HEK293 (cell line): ENCODE results near the gene SSC4D.
A peak's percentile ranks its signal among the peaks of the same experiment; 100 is the strongest.

Experiments used
- GLI2 ChIP-seq: fragments of 450-650 bp; formaldehyde crosslinking; IDR thresholded peaks from 2 replicates; pipeline ENCODE4; 2017; ENCODE audit warnings: missing biosample characterization, missing genetic modification characterization, low read depth, borderline replicate concordance
- GLI4 ChIP-seq: fragments of 450-650 bp; formaldehyde crosslinking; IDR thresholded peaks from 2 replicates; pipeline ENCODE4 v1.5.1; 2016; ENCODE audit warnings: missing biosample characterization, missing genetic modification characterization
- HOXD13 ChIP-seq: sonication (generic); formaldehyde crosslinking; IDR thresholded peaks from 2 replicates; pipeline ENCODE4 v1.8.0; 2022; ENCODE audit warnings: missing genetic modification reagents, borderline replicate concordance
- KLF1 ChIP-seq: fragments of 450-650 bp; formaldehyde crosslinking; IDR thresholded peaks from 2 replicates; pipeline ENCODE4 v1.5.1; 2016; ENCODE audit warnings: missing biosample characterization, missing genetic modification characterization
- PATZ1 ChIP-seq: fragments of 450-650 bp; formaldehyde crosslinking; IDR thresholded peaks from 2 replicates; pipeline ENCODE4 v1.5.1; 2016; ENCODE audit warnings: missing biosample characterization, missing genetic modification characterization
- SCRT1 ChIP-seq: fragments of 450-650 bp; formaldehyde crosslinking; IDR thresholded peaks from 2 replicates; pipeline ENCODE4 v1.5.1; 2016; ENCODE audit warnings: missing biosample characterization, missing genetic modification characterization, borderline replicate concordance
- SCRT2 ChIP-seq: fragments of 450-650 bp; formaldehyde crosslinking; IDR thresholded peaks from 2 replicates; pipeline ENCODE4 v1.5.1; 2016; ENCODE audit warnings: missing biosample characterization, missing genetic modification characterization
- SETDB1 ChIP-seq: IDR thresholded peaks from one replicate; pipeline ENCODE4 v1.6.1; 2017; ENCODE audit warnings: mild to moderate bottlenecking, low read length, moderate library complexity, mixed read lengths; ENCODE audit not compliant: insufficient read length
- SP2 ChIP-seq: fragments of 450-650 bp; formaldehyde crosslinking; IDR thresholded peaks from 2 replicates; pipeline ENCODE4 v1.5.1; 2016; ENCODE audit warnings: missing biosample characterization, missing genetic modification characterization
- SP3 ChIP-seq: fragments of 450-650 bp; formaldehyde crosslinking; IDR thresholded peaks from 2 replicates; pipeline ENCODE4 v1.5.1; 2016; ENCODE audit warnings: missing biosample characterization, missing genetic modification characterization
- ZBTB7A ChIP-seq: fragments of 450-650 bp; formaldehyde crosslinking; IDR thresholded peaks from 2 replicates; pipeline ENCODE4 v1.5.1; 2016; ENCODE audit warnings: low read depth, missing biosample characterization, missing genetic modification characterization
- ZFHX2 ChIP-seq: fragments of 450-650 bp; formaldehyde crosslinking; conservative IDR thresholded peaks from 2 replicates; pipeline ENCODE4 v1.5.1; 2016; ENCODE audit warnings: missing biosample characterization, missing genetic modification characterization
- ZNF114 ChIP-seq: fragments of 450-650 bp; formaldehyde crosslinking; IDR thresholded peaks from 2 replicates; pipeline ENCODE4 v1.5.0; 2017; ENCODE audit warnings: missing biosample characterization, missing genetic modification characterization
- ZNF121 ChIP-seq: fragments of 450-650 bp; formaldehyde crosslinking; IDR thresholded peaks from 2 replicates; pipeline ENCODE4 v1.5.1; 2016; ENCODE audit warnings: missing biosample characterization, missing genetic modification characterization
- ZNF132 ChIP-seq: fragments of 450-650 bp; formaldehyde crosslinking; IDR thresholded peaks from 2 replicates; pipeline ENCODE4 v1.5.1; 2017; ENCODE audit warnings: missing biosample characterization, missing genetic modification characterization, borderline replicate concordance
- ZNF223 ChIP-seq: fragments of 450-650 bp; formaldehyde crosslinking; IDR thresholded peaks from 2 replicates; pipeline ENCODE4 v1.5.1; 2016; ENCODE audit warnings: missing biosample characterization, missing genetic modification characterization
- ZNF311 ChIP-seq: fragments of 450-650 bp; formaldehyde crosslinking; IDR thresholded peaks from 2 replicates; pipeline ENCODE4 v1.5.1; 2017; ENCODE audit warnings: missing biosample characterization, missing genetic modification characterization, borderline replicate concordance
- ZNF362 ChIP-seq: fragments of 450-650 bp; formaldehyde crosslinking; IDR thresholded peaks from 2 replicates; pipeline ENCODE4 v1.5.1; 2016; ENCODE audit warnings: missing biosample characterization, missing genetic modification characterization
- ZNF394 ChIP-seq: fragments of 450-650 bp; formaldehyde crosslinking; IDR thresholded peaks from 2 replicates; pipeline ENCODE4 v1.5.1; 2016; ENCODE audit warnings: missing biosample characterization, missing genetic modification characterization, mild to moderate bottlenecking, moderate library complexity, borderline replicate concordance
- ZNF423 ChIP-seq: fragments of 450-650 bp; formaldehyde crosslinking; IDR thresholded peaks from 2 replicates; pipeline ENCODE4 v1.5.1; 2016; ENCODE audit warnings: missing biosample characterization, missing genetic modification characterization
- ZNF549 ChIP-seq: fragments of 450-650 bp; IDR thresholded peaks from 2 replicates; pipeline ENCODE4 v1.5.1; 2018; ENCODE audit warnings: missing biosample characterization, missing genetic modification characterization, mild to moderate bottlenecking, inconsistent platforms, moderate library complexity
- ZNF558 ChIP-seq: fragments of 450-650 bp; formaldehyde crosslinking; IDR thresholded peaks from 2 replicates; pipeline ENCODE4 v1.5.1; 2016; ENCODE audit warnings: missing biosample characterization, missing genetic modification characterization
- ZNF561 ChIP-seq: fragments of 450-650 bp; IDR thresholded peaks from 2 replicates; pipeline ENCODE4 v1.5.1; 2018; ENCODE audit warnings: missing biosample characterization, missing genetic modification characterization, borderline replicate concordance
- ZNF610 ChIP-seq: fragments of 450-650 bp; formaldehyde crosslinking; IDR thresholded peaks from 2 replicates; pipeline ENCODE4 v1.5.1; 2016; ENCODE audit warnings: missing biosample characterization, missing genetic modification characterization, borderline replicate concordance
- ZNF621 ChIP-seq: fragments of 450-650 bp; formaldehyde crosslinking; IDR thresholded peaks from 2 replicates; pipeline ENCODE4 v1.5.1; 2017; ENCODE audit warnings: missing biosample characterization, missing genetic modification characterization
- ZNF624 ChIP-seq: fragments of 450-650 bp; formaldehyde crosslinking; IDR thresholded peaks from 2 replicates; pipeline ENCODE4 v1.5.1; 2017; ENCODE audit warnings: missing biosample characterization, missing genetic modification characterization
- ZNF660 ChIP-seq: fragments of 450-650 bp; IDR thresholded peaks from 2 replicates; pipeline ENCODE4 v1.5.1; 2018; ENCODE audit warnings: missing biosample characterization, mild to moderate bottlenecking, missing genetic modification characterization
- ZNF707 ChIP-seq: fragments of 450-650 bp; formaldehyde crosslinking; IDR thresholded peaks from 2 replicates; pipeline ENCODE4 v1.5.1; 2016; ENCODE audit warnings: missing biosample characterization, missing genetic modification characterization
- ZNF768 ChIP-seq: fragments of 450-650 bp; formaldehyde crosslinking; IDR thresholded peaks from 2 replicates; pipeline ENCODE4 v1.5.1; 2018; ENCODE audit warnings: missing biosample characterization, mild to moderate bottlenecking, missing genetic modification characterization
- ZNF830 ChIP-seq: fragments of 450-650 bp; IDR thresholded peaks from 2 replicates; pipeline ENCODE4 v1.5.0; 2018; ENCODE audit warnings: missing biosample characterization, missing genetic modification characterization, low read depth, mild to moderate bottlenecking, moderate library complexity
- ZSCAN23 ChIP-seq: fragments of 450-650 bp; formaldehyde crosslinking; IDR thresholded peaks from 2 replicates; pipeline ENCODE4 v1.5.1; 2016; ENCODE audit warnings: missing biosample characterization, missing genetic modification characterization
- TF ChIP-seq, protein P1 (sequence below): fragments of 450-650 bp; formaldehyde crosslinking; IDR thresholded peaks from 2 replicates; pipeline ENCODE4 v1.5.1; 2016; ENCODE audit warnings: missing biosample characterization, missing genetic modification characterization
- TF ChIP-seq, protein P2 (sequence below): fragments of 450-650 bp; formaldehyde crosslinking; IDR thresholded peaks from 2 replicates; pipeline ENCODE4 v1.5.1; 2017; ENCODE audit warnings: missing biosample characterization, missing genetic modification characterization
- TF ChIP-seq, protein P3 (sequence below): fragments of 450-650 bp; formaldehyde crosslinking; IDR thresholded peaks from 2 replicates; pipeline ENCODE4 v1.5.1; 2016; ENCODE audit warnings: missing biosample characterization, missing genetic modification characterization

SSC4D gene

GRCh38 chr7:76395965-76396726, 13.4 kb downstream of the SSC4D start (continued):
- TF ChIP-seq SCRT2 (tag by site-specific recombination) (no peak), ZNF660 (tag by site-specific recombination) (no peak), ZNF423 (tag by site-specific recombination) (no peak), ZNF707 (tag by site-specific recombination) (no peak), ZNF561 (tag by site-specific recombination) (no peak), ZNF621 (tag by site-specific recombination) (no peak), ZNF624 (no peak), ZNF610 (no peak), ZNF768 (no peak), ZFHX2 (peak; percentile 51), GLI4 (tag by site-specific recombination) (no peak), ZNF114 (no peak), ZNF830 (no peak), ZBTB7A (tag by site-specific recombination) (no peak), KLF1 (tag by site-specific recombination) (peak; percentile 87), ZNF132 (tag by site-specific recombination) (no peak), SP2 (tag by site-specific recombination) (peak; percentile 51), ZSCAN23 (tag by site-specific recombination) (no peak), HOXD13 (CRISPR knock-in tag) (no peak), ZNF311 (tag by site-specific recombination) (no peak), SP3 (tag by site-specific recombination) (peak; percentile 51; the same call in 1 of the 2 replicates), GLI2 (tag by site-specific recombination) (no peak), SETDB1 (no peak), ZNF223 (tag by site-specific recombination) (no peak), SCRT1 (tag by site-specific recombination) (no peak), PATZ1 (0 out of 2 replicates have a peak, but pooled peaks have one; percentile 35), ZNF394 (tag by site-specific recombination) (no peak), ZNF558 (tag by site-specific recombination) (no peak), ZNF121 (tag by site-specific recombination) (no peak), ZNF362 (no peak), ZNF549 (no peak)
- TF ChIP-seq, protein P1, sequence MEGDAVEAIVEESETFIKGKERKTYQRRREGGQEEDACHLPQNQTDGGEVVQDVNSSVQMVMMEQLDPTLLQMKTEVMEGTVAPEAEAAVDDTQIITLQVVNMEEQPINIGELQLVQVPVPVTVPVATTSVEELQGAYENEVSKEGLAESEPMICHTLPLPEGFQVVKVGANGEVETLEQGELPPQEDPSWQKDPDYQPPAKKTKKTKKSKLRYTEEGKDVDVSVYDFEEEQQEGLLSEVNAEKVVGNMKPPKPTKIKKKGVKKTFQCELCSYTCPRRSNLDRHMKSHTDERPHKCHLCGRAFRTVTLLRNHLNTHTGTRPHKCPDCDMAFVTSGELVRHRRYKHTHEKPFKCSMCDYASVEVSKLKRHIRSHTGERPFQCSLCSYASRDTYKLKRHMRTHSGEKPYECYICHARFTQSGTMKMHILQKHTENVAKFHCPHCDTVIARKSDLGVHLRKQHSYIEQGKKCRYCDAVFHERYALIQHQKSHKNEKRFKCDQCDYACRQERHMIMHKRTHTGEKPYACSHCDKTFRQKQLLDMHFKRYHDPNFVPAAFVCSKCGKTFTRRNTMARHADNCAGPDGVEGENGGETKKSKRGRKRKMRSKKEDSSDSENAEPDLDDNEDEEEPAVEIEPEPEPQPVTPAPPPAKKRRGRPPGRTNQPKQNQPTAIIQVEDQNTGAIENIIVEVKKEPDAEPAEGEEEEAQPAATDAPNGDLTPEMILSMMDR (tag by site-specific recombination), result no peak
- TF ChIP-seq, protein P2, sequence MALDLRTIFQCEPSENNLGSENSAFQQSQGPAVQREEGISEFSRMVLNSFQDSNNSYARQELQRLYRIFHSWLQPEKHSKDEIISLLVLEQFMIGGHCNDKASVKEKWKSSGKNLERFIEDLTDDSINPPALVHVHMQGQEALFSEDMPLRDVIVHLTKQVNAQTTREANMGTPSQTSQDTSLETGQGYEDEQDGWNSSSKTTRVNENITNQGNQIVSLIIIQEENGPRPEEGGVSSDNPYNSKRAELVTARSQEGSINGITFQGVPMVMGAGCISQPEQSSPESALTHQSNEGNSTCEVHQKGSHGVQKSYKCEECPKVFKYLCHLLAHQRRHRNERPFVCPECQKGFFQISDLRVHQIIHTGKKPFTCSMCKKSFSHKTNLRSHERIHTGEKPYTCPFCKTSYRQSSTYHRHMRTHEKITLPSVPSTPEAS, result no peak
- TF ChIP-seq, protein P3, sequence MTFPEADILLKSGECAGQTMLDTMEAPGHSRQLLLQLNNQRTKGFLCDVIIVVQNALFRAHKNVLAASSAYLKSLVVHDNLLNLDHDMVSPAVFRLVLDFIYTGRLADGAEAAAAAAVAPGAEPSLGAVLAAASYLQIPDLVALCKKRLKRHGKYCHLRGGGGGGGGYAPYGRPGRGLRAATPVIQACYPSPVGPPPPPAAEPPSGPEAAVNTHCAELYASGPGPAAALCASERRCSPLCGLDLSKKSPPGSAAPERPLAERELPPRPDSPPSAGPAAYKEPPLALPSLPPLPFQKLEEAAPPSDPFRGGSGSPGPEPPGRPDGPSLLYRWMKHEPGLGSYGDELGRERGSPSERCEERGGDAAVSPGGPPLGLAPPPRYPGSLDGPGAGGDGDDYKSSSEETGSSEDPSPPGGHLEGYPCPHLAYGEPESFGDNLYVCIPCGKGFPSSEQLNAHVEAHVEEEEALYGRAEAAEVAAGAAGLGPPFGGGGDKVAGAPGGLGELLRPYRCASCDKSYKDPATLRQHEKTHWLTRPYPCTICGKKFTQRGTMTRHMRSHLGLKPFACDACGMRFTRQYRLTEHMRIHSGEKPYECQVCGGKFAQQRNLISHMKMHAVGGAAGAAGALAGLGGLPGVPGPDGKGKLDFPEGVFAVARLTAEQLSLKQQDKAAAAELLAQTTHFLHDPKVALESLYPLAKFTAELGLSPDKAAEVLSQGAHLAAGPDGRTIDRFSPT (tag by site-specific recombination), result no peak
- TF ChIP-seq, all 188 proteins: peak for 6
